ENCODE data around the gene SFXN4. TPM values are rescaled to one million over a fixed set of nuclear protein-coding genes. Genes with fewer than 3 reads are reported as not detected.
"Not testable (repeated sequence)": the region's sequence is repeated elsewhere in the genome, so short reads cannot be mapped to it uniquely, and the experiment has no call there.

The SFXN4 gene
- total and polyA plus RNA-seq, 2 of the 13 experiments (the other 11 are each of a cell fraction or from before 2014, with no cell fraction given), result 47.7 to 64.9 TPM

DNA sequence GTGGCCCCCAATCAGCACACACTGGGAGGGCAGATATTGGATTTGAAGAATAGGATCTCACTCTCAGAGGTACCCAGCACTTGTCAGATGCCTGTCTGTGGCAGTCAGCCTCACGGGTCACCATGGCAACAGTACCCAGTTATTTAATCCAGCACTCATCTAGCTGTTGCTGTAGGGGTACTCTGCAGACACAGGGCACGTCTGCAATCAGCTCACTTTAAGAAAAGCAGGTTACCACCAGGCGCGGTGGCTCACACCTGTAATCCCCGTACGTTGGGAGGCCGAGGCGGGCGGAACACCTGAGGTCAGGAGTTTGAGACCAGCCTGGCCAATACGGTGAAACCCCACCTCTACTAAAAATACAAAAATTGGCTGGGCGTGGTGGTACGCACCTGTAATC, 11.9 kb downstream of the SFXN4 start (continued):
- TF ChIP-seq TOE1 (CRISPR knock-in tag; IDR thresholded peaks at IDR 0.05) (no peak), KAT2B (IDR thresholded peaks at IDR 0.05; ENCODE audit: borderline replicate concordance, low read depth, low read length) (no peak), ZNF34 (CRISPR knock-in tag; IDR thresholded peaks at IDR 0.05; ENCODE audit: borderline replicate concordance) (no peak), ZSCAN25 (CRISPR knock-in tag; IDR thresholded peaks at IDR 0.05) (no peak)

DNA sequence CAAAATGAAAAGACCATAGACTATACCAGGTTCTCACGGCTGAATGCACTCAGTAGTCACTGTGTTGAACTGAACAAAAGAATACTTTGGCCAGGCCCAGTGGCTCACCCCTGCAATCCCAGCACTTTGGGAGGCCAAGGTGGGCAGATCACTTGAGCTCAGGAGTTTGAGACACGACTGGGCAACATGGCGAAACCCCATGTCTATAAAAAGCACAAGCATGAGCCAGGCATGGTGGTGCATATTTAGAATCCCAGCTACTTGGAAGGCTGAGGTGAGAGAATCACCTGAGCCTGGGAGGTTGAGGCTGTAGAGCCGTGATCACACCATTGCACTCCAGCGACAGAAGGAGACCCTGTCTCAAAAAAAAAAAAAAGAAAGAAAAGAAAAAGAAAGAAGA, 12.5 kb downstream of the SFXN4 start:
- ChIA-PET POLR2A (interaction anchor here (1.3 kb wide), 1 partner anchor 33 kb away, joined by 3 read pairs; no protein-coding TSS in a partner anchor), CTCF (ENCODE audit: low intra/inter-chr PET ratio, low total read pairs) (no interaction called here)
- Histone ChIP-seq H2AFZ (ENCODE audit: low read length) (no peak overlapping the region), H3K4me1 (ENCODE audit: insufficient read depth, low read length) (no peaks in the 10 kb centered on the region), H3K4me2 (ENCODE audit: low read depth, low read length) (no peak overlapping the region), H3K4me3 (replicated peaks in 1 of 3; ENCODE audit: insufficient read depth in 1 of 3, low read depth in 2 of 3, low read length in 3 of 3) (no peak overlapping the region), H3K79me2 (ENCODE audit: insufficient read depth, low read length) (no peaks in the 10 kb centered on the region), H3K9ac (ENCODE audit: insufficient read depth, low read depth, low read length) (no peak overlapping the region), H4K20me1 (ENCODE audit: insufficient read depth, low read length) (no peaks in the 10 kb centered on the region), H3K27me3 (ENCODE audit: control insufficient read depth in 1 of 2, insufficient read depth in 2 of 2, low read length in 2 of 2) (no peaks in the 10 kb centered on the region; a peak in 1 of 5 replicates), H3K27ac (ENCODE audit: extremely low read length, insufficient read depth, low read length) (no peak overlapping the region), H3K36me3 (replicated peaks in 1 of 2; ENCODE audit: control insufficient read depth in 1 of 2, insufficient read depth in 2 of 2, low read length in 2 of 2) (peaks cover 20 to 55% of the 10 kb centered on the region in 2 experiments), H3K9me3 (ENCODE audit: low read length) (no peaks in the 10 kb centered on the region)
- no TSS peak for BruUV-seq (replicated peaks)
- no peak for ATAC-seq
- in situ Hi-C loops (cut with HindIII; ENCODE audit: extremely low pct_ligation_motif_present, low pct_unique_long_range_greater_than_20kb), result no loop called here
- DNase-seq (ENCODE audit: low spot score), result no peak
- FAIRE-seq, result no peak
- 93% methylated on average over 5 of the region's 5 CpGs for WGBS (ENCODE audit: low lambda C conversion rate)
- intact Hi-C loops (cut with micrococcal nuclease; ENCODE audit: unreplicated experiment), result no loop called here
- no peak for TF ChIP-seq KDM1A (CRISPR knock-in tag; IDR thresholded peaks at IDR 0.05)
- TF ChIP-seq ZNF75D (CRISPR knock-in tag; IDR thresholded peaks at IDR 0.05; ENCODE audit: borderline replicate concordance), result no peak
- no peak for TF ChIP-seq PAWR (CRISPR knock-in tag; IDR thresholded peaks at IDR 0.05; ENCODE audit: borderline replicate concordance)
- no peak for TF ChIP-seq SMAD9 (CRISPR knock-in tag; IDR thresholded peaks at IDR 0.05)
- TF ChIP-seq ZNF282 (IDR thresholded peaks at IDR 0.05; ENCODE audit: partially characterized antibody), result no peak
- no peak for TF ChIP-seq KDM5B (CRISPR knock-in tag; IDR thresholded peaks at IDR 0.05; ENCODE audit: borderline replicate concordance)

DNA sequence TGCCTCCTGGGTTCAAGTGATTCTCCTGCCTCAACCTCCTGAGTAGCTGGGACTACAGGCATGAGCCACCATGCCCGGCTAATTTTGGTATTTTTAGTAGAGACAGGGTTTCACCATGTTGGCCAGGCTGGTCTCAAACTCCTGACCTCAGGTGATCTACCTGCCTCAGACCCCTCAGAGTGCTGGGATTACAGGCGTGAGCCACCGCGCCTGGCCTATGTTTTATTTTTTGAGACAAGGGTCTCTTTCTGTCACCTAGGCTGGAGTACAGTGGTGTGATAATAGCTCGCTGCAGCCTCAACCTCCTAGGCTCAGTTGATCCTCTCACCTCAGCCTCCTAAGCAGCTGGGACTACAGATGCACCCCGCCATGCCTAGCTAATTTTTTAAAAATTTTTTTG, 13.9 kb downstream of the SFXN4 start:
- intact Hi-C loops (cut with micrococcal nuclease; ENCODE audit: unreplicated experiment); BruUV-seq (replicated peaks); H3K4me1 ChIP-seq (ENCODE audit: insufficient read depth, low read length); H3K9me3 ChIP-seq (ENCODE audit: low read length); H4K20me1 ChIP-seq (ENCODE audit: insufficient read depth, low read length); H2AFZ ChIP-seq (ENCODE audit: low read length); DNase-seq (ENCODE audit: low spot score); H3K4me2 ChIP-seq (ENCODE audit: low read depth, low read length); FAIRE-seq; in situ Hi-C loops (cut with HindIII; ENCODE audit: extremely low pct_ligation_motif_present, low pct_unique_long_range_greater_than_20kb); CTCF ChIA-PET (ENCODE audit: low intra/inter-chr PET ratio, low total read pairs); H3K4me3 ChIP-seq (replicated peaks in 1 of 3; ENCODE audit: insufficient read depth in 1 of 3, low read depth in 2 of 3, low read length in 3 of 3); H3K9ac ChIP-seq (ENCODE audit: insufficient read depth, low read depth, low read length); H3K79me2 ChIP-seq (ENCODE audit: insufficient read depth, low read length); H3K27ac ChIP-seq (ENCODE audit: extremely low read length, insufficient read depth, low read length); ATAC-seq; H3K27me3 ChIP-seq (ENCODE audit: control insufficient read depth in 1 of 2, insufficient read depth in 2 of 2, low read length in 2 of 2): not testable (repeated sequence)
- WGBS (ENCODE audit: low lambda C conversion rate), result 94% methylated on average over 6 of the region's 6 CpGs
- peaks cover 20 to 61% of the 10 kb centered on the region in 2 experiments for H3K36me3 ChIP-seq (replicated peaks in 1 of 2; ENCODE audit: control insufficient read depth in 1 of 2, insufficient read depth in 2 of 2, low read length in 2 of 2)
- POLR2A ChIA-PET, result interaction anchor here (1.3 kb wide), 1 partner anchor 31 kb away, joined by 3 read pairs; no protein-coding TSS in a partner anchor
